HG03095 (cell line): ENCODE data around the gene HAAO.
A peak's percentile ranks its signal among the peaks of the same experiment; 100 is the strongest.

Experiments used
- ATAC-seq: cut with Tn5 transposase; IDR thresholded peaks from one replicate; pipeline ENCODE4 v1.9.1; 2021; ENCODE audit warnings: moderate library complexity; ENCODE audit not compliant: unreplicated experiment

The HAAO gene

GRCh38 chr2:42794271-42795046, 2.1 kb upstream of the HAAO start:
- no peak for ATAC-seq

- no peak for ATAC-seq
Measured at GRCh38 chr2:42793334-42794270, 1.2 kb upstream of the HAAO start.

- peak; percentile 20 for ATAC-seq
Measured at GRCh38 chr2:42792087-42792582, 248 bp downstream of the HAAO start.

GRCh38 chr2:42791606-42792005, 777 bp downstream of the HAAO start:
- ATAC-seq: no peak

GRCh38 chr2:42789751-42790150, 2.6 kb downstream of the HAAO start:
- ATAC-seq: no peak

- ATAC-seq: no peak
Measured at GRCh38 chr2:42788882-42789281, 3.5 kb downstream of the HAAO start.

GRCh38 chr2:42788478-42788793, 3.9 kb downstream of the HAAO start:
- no peak for ATAC-seq

- ATAC-seq: no peak
Measured at GRCh38 chr2:42787788-42788477, 4.5 kb downstream of the HAAO start.

- no peak for ATAC-seq
Measured at GRCh38 chr2:42787424-42787787, 5.0 kb downstream of the HAAO start.

- ATAC-seq: no peak
Measured at GRCh38 chr2:42786561-42787345, 5.6 kb downstream of the HAAO start.

- ATAC-seq: no peak
Measured at GRCh38 chr2:42784204-42784880, 8.0 kb downstream of the HAAO start.

- ATAC-seq: no peak
Measured at GRCh38 chr2:42783511-42783910, 8.9 kb downstream of the HAAO start.

GRCh38 chr2:42781181-42781580, 11.2 kb downstream of the HAAO start:
- no peak for ATAC-seq

- ATAC-seq: no peak
Measured at GRCh38 chr2:42777883-42778805, 14.2 kb downstream of the HAAO start.

- no peak for ATAC-seq
Measured at GRCh38 chr2:42775810-42776209, 16.6 kb downstream of the HAAO start.

GRCh38 chr2:42775186-42775585, 17.2 kb downstream of the HAAO start:
- no peak for ATAC-seq

- no peak for ATAC-seq
Measured at GRCh38 chr2:42771546-42772153, 20.7 kb downstream of the HAAO start.

- peak; percentile 55 for ATAC-seq
Measured at GRCh38 chr2:42770288-42771131, 21.9 kb downstream of the HAAO start.
